ENCODE results near the gene LMO3. TPM values are rescaled to one million over a fixed set of nuclear protein-coding genes. Genes with fewer than 3 reads are reported as not detected.

Gene LMO3
- polyA plus RNA-seq (ENCODE audit: insufficient read length in 4 of 4): 1 to 10 TPM; 2.4 to 3.1 (median 2.8) TPM

DNA sequence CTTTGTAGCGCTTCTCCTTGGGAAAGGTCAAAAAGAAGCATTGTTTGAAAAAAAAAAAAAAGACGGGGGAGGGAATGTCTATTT, at the start of gene LMO3:
LMO3 (minus strand) TSS at position 46 of the 84 bp plus-strand sequence. CDS start 5,302 bp downstream, outside the sequence.
- DNase-seq (ENCODE audit: low read depth in 4 of 4, low spot score in 2 of 4): no peak

DNA sequence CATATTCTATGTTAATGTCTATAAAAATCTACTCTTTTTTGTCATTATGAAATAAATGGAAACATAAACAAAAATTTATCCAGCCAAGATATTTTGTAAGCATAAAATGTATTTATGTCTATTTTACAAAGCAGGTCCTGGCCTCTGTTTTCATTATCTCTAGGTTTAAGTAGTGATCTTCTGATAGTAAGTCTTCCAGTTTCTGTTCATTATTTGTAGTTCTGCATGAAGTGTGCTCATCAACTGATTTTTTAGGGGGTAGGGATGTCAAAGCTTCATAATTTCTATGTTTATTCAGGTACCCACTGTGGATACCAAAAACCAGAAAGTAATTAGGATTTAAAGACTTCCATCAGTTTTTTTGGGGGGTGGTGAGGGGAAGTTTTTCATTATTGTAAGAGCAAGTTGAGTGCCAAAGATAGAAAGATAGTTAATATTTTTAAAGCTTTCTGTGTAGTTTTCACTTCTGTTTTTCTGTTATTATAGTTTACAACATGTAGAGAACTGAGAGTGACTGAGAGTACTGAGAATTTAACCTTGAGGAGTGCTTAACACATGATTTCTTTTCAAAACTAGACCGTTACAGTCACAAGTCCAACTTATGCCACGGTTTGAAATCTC, 30.6 kb upstream of the LMO3 start:
- DNase-seq (ENCODE audit: low read depth in 4 of 4, low spot score in 2 of 4): no peak

DNA sequence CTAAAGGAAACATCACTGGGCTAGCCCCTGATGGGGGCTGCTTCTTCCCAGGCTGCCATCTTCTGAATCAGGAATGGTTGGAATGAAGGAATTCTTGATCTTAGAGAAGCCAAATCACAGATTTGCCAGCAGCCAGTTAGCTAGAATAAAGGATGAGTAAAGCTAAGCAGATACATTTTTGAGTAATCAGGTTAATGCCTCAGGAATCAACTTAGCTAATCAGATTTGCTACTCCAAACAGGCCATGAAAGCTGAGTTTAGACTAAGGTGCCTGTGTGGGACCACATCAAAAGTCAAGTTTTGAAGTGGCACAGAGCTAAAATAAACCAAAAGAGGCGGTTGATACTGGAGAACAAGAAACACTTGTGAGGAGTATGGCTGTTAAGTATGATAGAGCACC, 28.8 kb upstream of the LMO3 start:
- DNase-seq (ENCODE audit: low read depth in 4 of 4, low spot score in 2 of 4): no peak

DNA sequence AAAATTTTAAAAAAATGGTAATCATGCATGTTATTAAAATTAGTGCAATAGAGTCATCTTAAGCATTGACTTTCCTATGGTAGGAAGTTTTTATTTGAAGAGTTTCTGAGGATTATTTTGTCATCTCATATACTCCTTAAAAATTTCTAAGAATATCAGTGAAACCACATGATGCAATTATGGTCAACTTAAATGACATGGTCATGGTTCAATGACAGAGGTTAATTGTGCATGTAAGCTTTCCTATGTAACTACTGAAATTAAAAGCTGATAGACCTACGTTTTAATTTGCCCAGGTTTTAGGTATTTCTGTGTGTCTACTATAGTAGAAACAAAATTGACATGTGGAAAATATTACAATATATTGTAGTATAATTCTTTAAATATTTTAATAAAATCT, 21.0 kb upstream of the LMO3 start:
- DNase-seq (ENCODE audit: low read depth in 4 of 4, low spot score in 2 of 4): no peak

DNA sequence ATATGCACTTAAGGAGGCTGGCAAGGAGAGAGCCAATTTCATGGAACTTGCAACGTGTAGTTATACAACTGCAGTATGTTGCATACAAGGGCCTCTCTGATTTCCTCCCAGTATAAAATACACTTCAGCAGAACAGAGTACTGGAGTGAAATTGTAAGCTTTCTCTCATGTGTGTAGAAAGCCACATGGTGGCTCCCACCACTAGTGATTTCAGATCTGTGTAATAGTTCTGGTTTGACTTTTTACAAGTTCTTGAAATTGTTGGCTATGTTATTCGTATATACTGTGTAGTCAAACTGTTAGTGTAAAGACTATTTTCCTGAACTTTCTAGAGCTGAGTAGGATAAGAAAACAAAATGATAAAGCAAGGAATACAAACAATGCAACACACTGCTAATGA, 16.4 kb upstream of the LMO3 start:
- no peak for DNase-seq (ENCODE audit: low read depth in 4 of 4, low spot score in 2 of 4)

DNA sequence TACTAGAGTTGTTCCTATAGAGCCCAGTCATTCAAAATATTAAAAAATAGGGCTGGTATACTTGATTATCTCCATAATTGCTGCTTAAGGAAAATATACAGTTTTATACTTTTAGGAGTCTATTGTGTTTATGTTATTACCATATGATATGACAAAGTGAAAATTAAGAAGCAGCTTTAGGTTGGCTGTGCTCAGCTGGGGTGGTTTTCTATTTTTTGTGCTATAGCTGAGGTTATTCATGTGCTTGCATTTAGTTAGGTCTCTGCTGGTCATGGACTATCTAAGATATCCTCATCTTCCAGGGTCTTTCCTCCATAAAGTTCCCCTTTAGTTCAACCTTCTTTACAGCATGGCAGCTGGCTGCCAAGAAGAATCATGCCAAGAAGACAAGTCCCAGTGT, 13.6 kb upstream of the LMO3 start:
- DNase-seq (ENCODE audit: low read depth in 4 of 4, low spot score in 2 of 4): no peak

DNA sequence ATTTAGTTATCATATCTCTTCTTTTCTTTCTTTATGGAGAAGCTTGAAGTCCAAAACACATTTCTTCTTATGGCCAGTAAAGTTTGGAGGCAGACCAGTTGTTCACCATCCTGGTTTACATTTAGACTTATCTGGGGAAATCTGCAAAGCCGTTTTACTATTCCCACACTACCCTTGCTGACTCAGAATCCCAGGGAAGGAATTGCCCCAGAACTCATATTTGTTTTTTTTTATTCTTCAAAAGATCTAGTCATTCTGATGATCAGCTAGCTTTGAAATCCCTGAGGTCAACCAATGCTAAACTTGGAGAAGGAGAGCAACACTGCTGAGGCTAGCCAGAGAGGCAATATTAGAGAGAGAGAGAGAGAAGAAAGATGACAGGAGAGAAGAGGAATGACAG, 12.3 kb upstream of the LMO3 start:
- no peak for DNase-seq (ENCODE audit: low read depth in 4 of 4, low spot score in 2 of 4)

DNA sequence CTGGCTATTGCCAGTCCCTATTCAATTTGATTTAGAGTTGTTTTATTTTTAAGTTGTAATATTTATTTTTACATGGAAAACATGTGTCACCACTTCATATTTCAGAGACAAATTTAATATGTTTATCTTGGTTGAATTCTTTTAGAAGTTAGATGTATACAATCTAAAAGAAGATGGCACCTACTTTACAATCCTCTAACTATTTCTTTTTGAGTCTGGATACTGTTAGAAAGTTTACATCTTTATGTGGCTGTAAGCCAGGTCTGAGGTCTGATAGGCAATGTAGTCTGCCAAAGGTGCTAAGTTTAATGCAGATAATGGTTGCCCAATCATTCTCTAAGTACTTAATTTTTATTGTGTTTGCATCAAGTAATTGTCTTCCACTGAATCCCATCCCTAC, 7.2 kb upstream of the LMO3 start:
- DNase-seq (ENCODE audit: low read depth in 4 of 4, low spot score in 2 of 4): no peak

DNA sequence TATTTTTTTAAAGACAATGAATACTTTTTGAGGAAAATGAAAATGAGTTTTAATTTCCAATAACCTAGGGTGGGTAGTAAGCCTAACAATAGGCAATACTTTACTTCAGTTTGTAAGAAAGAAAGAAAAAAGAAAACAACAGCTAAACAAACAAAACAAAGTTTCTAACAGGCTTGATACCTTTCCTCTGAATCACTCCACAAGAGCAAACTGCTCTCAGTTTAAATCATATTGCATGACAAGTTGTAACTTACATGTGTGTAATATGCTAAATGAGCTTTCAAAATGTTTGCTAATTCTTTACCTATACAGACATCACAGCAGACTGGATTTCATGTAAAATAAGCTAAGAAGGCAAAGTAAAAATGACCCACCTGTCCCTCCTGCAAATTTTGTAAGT, 6.7 kb upstream of the LMO3 start:
- DNase-seq (ENCODE audit: low read depth in 4 of 4, low spot score in 2 of 4): no peak

DNA sequence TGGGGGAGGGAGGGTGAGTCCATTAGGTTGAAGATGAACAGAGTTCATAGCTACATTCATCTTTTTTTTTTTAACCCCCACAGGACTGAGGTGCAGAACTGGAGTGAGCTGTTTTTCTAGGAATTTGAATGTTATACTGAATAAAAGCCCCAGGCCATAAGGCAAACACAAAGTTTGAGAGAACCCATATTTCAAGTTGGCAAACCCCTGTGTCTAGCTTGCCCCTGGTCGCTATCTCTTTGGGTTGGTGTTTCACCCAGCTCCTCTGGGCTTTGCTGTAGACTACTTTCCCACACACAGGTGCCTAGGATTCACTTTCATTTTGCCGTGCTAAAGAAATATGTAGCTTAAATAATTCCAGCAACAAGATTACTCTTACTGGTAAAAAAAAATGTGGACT, 5.2 kb upstream of the LMO3 start:
- no peak for DNase-seq (ENCODE audit: low read depth in 4 of 4, low spot score in 2 of 4)

DNA sequence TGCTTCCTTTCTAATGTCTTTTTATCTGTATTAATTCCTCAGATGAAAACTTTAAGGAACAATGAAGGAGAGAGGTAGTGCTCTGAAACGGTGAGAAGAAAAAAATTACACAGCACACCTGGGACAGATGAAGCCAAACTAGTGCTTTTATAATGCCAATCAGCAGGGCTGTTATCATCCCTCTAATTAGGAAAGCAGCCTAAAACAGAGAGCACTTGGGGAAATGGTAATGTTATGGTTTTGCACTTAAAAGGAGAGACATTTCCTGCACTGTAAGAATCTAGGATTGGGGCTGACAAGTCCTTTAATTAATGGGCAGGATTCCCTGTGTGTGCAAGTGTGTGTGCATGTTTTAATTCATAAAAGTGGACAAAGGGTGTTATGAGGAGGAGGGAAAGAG, 4.8 kb upstream of the LMO3 start:
- no peak for DNase-seq (ENCODE audit: low read depth in 4 of 4, low spot score in 2 of 4)

DNA sequence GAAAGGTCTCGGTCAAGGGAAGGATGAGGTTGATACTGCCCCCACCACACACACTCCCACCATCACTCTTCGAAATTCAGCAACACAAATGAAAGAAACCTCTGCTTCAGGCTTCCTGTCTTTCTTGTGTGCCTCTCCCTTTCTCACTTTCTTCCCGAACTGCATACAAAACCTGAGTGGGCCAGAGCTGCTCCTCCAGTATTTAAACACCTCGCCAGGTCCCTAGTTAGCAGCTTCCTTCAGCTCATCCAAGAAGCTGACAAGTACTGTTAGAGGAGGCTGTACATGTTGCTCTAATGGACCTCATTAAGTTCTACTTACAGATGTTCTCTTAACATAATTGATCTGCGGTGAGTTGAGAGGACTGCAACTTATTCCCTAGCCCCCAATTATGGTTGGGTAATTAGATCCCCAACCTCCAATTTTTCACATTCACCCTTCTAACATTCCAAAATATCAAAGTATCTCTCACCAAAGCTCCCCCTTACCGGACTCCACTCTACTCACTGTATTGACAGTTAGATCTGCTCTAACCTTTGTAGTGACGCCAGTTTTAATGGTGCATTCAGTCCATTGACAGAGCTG, 4.1 kb upstream of the LMO3 start:
- no peak for DNase-seq (ENCODE audit: low read depth in 4 of 4, low spot score in 2 of 4)

DNA sequence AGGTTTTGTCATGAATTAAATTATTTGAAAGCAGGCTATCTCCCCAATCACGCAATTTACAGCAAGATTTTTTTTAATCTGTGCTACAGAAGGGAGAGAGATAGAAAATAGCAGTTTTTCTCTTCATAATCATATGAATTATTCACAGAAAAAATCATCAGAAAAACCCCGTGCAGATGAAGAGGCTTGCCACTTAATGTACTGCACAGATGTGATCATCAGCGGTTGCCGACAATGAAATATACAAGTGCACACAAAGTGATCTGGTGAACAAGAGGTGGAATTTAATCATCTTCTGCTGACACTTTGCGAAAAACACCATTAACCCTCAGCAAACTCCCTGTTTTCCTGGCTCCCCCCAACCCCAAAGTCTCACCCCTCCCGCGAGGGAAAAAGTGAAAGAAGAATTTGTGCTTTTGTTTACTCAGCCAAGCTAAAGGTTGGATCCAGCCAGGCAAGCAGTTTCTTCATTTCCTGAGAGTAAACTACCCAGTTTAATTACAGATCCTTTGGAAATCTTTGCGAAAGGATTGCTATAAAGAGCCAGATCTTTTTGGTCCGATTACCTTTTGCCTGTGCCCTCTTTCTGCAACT, 3.1 kb upstream of the LMO3 start:
- no peak for DNase-seq (ENCODE audit: low read depth in 4 of 4, low spot score in 2 of 4)

DNA sequence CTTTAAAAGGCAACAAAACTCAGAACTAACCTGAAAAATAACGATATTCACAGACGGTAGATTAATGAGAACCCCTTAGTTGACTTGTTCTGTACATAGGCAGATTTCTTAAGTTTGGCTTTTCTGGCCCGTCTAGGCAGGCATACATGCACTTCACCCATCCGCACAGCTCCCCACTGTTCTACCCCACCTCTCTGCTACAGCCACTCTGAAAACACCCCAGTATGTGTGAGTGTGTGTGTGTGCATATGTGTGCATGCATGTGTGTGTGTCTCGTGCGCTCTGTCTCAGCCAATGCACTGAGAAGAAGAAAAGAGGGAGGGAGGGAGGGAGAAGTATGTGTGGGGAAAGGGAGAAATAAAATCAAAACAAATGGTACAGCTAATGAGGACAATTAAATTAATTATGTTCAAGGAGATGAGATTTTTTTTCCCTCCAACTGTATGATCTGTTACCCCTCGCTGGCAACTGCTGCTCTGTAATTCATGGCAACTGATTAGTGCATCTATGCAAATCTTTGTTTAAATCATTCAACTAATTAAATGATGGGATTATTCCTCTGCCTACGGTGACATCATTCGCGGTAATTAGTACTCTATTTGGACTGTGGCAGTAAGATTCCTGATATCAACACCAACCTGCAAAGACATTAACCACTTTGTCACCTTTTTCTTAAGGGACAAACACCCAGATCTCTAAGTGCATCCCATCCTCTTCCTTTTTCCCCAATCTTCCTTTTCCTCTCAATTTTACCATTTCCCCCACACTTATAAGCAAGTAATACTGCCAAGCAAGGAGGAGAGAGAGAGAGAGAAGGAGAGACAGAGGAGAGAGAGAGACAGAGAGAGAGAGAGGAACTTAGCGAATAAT, 2.2 kb upstream of the LMO3 start:
- DNase-seq (ENCODE audit: low read depth in 4 of 4, low spot score in 2 of 4): no peak

DNA sequence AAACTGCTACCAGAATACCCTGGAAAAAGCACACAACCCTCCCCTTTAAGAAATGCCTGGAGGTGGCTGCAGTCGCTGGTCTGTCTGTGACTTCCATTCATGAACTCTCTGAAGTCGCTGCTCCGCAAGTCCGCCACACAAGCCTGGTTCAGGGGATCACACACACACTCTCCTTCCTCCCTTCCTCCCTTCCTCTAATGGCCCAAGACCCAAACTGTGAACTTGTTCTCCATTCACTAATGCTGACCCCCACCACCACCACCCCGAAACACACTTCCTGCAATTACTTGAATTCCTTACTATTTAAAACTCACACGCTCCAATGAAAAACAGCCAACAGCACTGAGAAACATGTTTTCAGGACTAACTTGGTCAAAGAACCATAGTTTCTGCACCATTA, 1.0 kb upstream of the LMO3 start:
- no peak for DNase-seq (ENCODE audit: low read depth in 4 of 4, low spot score in 2 of 4)

DNA sequence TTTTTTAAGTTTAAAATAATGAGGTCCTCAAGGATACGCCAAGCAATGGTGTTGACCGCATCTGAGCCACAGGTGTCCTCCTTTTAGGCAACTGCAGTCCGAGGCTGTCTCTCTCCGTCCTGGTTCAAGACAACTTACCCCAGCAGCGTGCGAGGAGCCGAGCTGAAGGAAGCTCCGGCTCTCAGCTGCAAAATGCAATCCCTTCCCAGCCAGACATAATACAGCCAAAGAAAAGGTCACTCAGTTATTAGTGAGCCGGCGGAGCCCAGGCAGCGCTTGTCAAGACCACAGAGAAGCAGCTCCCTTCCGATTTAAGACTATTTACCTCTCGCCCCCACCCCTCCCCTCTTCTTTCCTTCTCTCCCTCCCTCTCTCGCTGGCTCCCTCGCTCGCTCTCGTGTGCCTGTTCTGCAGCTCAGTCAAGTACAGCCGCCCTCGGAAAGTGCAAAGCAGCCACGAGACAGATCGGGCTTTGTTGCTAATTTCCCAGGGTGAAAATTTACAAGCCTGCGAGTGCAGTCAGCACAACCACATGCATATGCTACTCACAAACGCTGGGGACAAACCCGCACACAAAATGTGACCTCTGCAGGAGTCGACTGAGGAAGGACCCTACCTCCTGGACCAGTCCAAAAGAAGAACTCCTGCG, 363 bp upstream of the LMO3 start:
- DNase-seq (ENCODE audit: low read depth in 4 of 4, low spot score in 2 of 4): no peak

DNA sequence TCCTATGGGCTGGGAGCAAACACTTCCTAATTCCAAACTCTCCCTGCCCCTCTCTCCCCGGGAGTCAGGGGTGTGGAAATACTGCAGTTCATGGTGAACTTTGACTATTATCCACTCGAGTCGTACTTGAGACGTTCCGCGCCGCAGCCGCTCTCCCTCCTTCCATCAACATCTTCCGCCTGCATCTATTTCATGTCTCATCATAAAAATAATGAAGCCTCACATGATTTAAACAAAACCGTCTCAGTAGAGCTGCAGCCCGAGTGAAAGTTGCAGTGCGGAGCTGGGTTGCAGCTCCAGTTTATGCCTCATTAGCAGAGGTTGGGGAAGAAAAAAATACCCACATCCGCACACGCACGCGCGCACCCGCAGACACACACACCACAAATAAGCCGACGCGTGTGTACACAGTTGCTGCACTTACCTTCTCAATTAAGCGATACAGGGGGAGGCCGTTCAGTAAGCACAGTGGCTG, 283 bp downstream of the LMO3 start:
- DNase-seq (ENCODE audit: low read depth in 4 of 4, low spot score in 2 of 4): no peak

DNA sequence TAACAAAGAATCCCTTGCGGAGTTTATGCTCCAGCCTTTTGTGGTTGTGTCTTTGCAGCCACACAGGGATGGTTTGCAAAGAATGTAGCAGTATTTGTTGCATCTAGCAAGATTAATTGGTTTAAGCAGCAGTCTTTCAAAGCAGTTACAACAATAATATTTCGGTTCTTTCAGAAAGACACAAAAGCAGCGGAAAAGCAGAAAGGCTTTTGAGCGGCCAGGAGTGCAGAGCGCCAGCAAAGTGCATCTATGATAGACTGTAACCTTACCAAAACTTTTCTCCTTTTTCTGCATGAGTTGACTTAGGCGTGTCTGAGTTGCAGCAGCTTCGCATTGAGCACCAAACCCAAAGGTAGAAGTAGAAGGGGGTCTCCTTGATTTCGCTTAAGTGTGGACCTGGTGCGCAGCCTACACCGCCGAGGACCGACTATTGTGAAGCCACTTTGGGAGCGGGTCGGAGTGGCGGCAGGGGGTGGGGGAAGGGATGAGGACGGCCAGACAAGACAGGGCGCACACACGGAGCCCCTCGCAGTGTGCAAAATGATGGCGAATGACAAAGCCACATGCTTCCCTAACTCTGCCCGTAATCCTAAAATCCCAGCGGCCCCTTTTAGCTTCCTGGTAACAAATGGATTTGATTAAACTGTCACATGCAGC, 1.2 kb downstream of the LMO3 start:
- no peak for DNase-seq (ENCODE audit: low read depth in 4 of 4, low spot score in 2 of 4)

DNA sequence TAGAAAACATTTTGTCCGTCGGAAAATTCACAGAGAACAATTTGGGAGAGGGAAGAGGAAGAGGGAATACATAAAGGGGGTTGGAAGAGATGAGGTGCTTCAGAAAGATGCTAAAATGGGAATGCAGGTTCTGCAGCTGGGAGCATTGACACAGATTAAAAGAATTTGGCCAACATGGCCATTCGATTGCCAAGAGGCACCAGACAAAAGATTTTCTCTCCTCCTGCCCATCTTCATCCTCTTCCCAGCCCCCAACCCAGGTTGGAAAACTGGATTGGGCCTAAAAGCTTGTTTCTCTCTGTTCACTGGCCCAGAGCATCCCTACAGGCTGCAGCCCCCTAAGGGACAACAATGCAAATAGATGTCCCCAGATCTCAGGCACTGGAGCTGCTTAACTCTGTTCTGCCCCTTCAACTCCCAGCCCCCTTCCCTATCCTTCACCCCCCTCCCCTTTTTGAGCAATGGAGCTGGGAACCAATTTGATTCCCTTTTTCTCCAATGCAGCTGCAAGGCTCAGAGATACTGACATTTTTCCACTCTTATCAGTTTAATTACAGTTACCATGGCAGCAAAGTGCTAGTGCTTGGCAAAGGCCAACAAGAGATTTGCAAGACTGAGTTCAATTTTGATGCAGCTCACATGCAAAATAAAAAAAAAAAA, 1.9 kb downstream of the LMO3 start:
- DNase-seq (ENCODE audit: low read depth in 4 of 4, low spot score in 2 of 4): no peak

DNA sequence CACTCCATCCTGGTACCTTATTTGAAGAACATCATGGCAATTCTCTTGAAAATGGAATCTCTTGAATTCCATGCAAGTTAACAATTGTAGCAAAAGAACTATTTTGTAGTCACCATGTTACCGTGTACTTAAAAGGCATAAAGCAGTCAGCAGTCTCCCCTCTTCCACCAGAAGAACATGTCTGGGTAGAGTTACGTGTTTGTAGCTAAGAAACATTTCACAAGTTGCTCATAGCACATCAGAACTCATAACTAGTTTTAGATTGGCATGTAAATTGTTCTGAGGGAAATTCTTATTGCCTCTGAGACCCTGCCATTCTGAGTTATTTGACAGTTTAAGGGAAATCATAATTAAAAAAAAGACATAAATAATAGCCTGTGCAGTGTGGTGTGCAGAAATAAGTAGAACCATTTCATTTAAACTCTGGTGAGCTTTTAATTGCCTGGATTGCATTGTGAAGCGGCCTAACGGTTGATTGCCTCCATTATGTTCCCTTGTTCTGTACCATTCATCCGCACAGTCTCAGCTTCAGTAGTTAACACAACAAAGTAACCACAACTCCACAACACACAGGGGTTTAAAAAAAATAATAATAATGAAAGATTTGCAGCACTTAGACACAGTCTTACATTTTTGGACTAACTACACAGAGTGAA, 2.6 kb downstream of the LMO3 start:
- no peak for DNase-seq (ENCODE audit: low read depth in 4 of 4, low spot score in 2 of 4)
